BE2C (cell line): ENCODE results near the gene CLTCL1.

Source experiments
- DNase-seq: peaks from one replicate; pipeline ENCODE4 v3.0.0-alpha.2; 2020
- H3K27me3 ChIP-seq: fragments of 250-450 bp; sonication (Bioruptor Pico); 2 replicates; pipeline ENCODE4 v1.5.1; 2020; ENCODE audit warnings: mild to moderate bottlenecking
- H3K36me3 ChIP-seq: fragments of 250-450 bp; sonication (Bioruptor Pico); 2 replicates; pipeline ENCODE4 v1.5.1; 2020; ENCODE audit warnings: mild to moderate bottlenecking
- H3K4me1 ChIP-seq: fragments of 250-450 bp; sonication (Bioruptor Pico); 2 replicates; pipeline ENCODE4 v1.5.1; 2020
- H3K4me3 ChIP-seq: 2 replicates; pipeline ENCODE4 v1.5.1; 2011; ENCODE audit warnings: low read depth, low read length
- H3K9me3 ChIP-seq: fragments of 250-450 bp; sonication (Bioruptor Pico); 2 replicates; pipeline ENCODE4 v1.5.1; 2020
- CTCF ChIP-seq: IDR thresholded peaks from 2 replicates; pipeline ENCODE4 v1.5.1; 2012; ENCODE audit warnings: mild to moderate bottlenecking, low read depth, low read length

The CLTCL1 gene

GRCh38 chr22:19242699-19243098 is 48.8 kb downstream of the CLTCL1 start:
- no peak overlapping the region for H3K4me3 ChIP-seq
- H3K27me3 ChIP-seq, result no peaks in the 10 kb centered on the region
- no peaks in the 10 kb centered on the region for H3K36me3 ChIP-seq
- no peak for DNase-seq
- TF ChIP-seq CTCF, result no peak
- H3K4me1 ChIP-seq, result no peaks in the 10 kb centered on the region
- no peaks in the 10 kb centered on the region for H3K9me3 ChIP-seq

- Histone ChIP-seq H3K27me3 (no peaks in the 10 kb centered on the region), H3K9me3 (no peaks in the 10 kb centered on the region), H3K4me1 (no peaks in the 10 kb centered on the region), H3K36me3 (no peaks in the 10 kb centered on the region), H3K4me3 (no peak overlapping the region)
- no peak for DNase-seq
- TF ChIP-seq CTCF, result no peak
These were observed 50.0 kb downstream of the CLTCL1 start for GRCh38 chr22:19241593-19241906.

- no peaks in the 10 kb centered on the region for H3K27me3 ChIP-seq
- no peaks in the 10 kb centered on the region for H3K36me3 ChIP-seq
- TF ChIP-seq CTCF, result no peak
- H3K4me3 ChIP-seq, result no peak overlapping the region
- H3K4me1 ChIP-seq, result no peaks in the 10 kb centered on the region
- no peaks in the 10 kb centered on the region for H3K9me3 ChIP-seq
- DNase-seq, result no peak
These were observed 50.5 kb downstream of the CLTCL1 start for GRCh38 chr22:19240813-19241592.

GRCh38 chr22:19239464-19239863 is 52.1 kb downstream of the CLTCL1 start:
- no peak for TF ChIP-seq CTCF
- DNase-seq, result no peak
- no peaks in the 10 kb centered on the region for H3K36me3 ChIP-seq
- H3K4me3 ChIP-seq, result no peak overlapping the region
- no peaks in the 10 kb centered on the region for H3K4me1 ChIP-seq
- no peaks in the 10 kb centered on the region for H3K9me3 ChIP-seq
- no peaks in the 10 kb centered on the region for H3K27me3 ChIP-seq

- no peaks in the 10 kb centered on the region for H3K9me3 ChIP-seq
- H3K4me1 ChIP-seq, result no peaks in the 10 kb centered on the region
- no peaks in the 10 kb centered on the region for H3K27me3 ChIP-seq
- no peak for DNase-seq
- H3K4me3 ChIP-seq, result no peak overlapping the region
- TF ChIP-seq CTCF, result no peak
- H3K36me3 ChIP-seq, result no peaks in the 10 kb centered on the region
These were observed 52.6 kb downstream of the CLTCL1 start for GRCh38 chr22:19238900-19239299.

GRCh38 chr22:19235874-19236273 is 55.6 kb downstream of the CLTCL1 start:
- TF ChIP-seq CTCF, result no peak
- Histone ChIP-seq H3K36me3 (no peaks in the 10 kb centered on the region), H3K9me3 (no peaks in the 10 kb centered on the region), H3K27me3 (no peaks in the 10 kb centered on the region), H3K4me1 (peaks cover 3% of the 10 kb centered on the region), H3K4me3 (no peak overlapping the region)
- no peak for DNase-seq
